Nucleus accumbens (tissue), 56 donors: ENCODE results near the gene RPS6KA3.
A peak's percentile ranks its signal among the peaks of the same experiment; 100 is the strongest.
"Not testable (repeated sequence)": the region's sequence is repeated elsewhere in the genome, so short reads cannot be mapped to it uniquely, and the experiment has no call there.

Experiments
- DNase-seq, 56 donors: peaks; one replicate each; lab custom pipeline; 2025; lab: John Stamatoyannopoulos, UW

RPS6KA3 gene

DNA sequence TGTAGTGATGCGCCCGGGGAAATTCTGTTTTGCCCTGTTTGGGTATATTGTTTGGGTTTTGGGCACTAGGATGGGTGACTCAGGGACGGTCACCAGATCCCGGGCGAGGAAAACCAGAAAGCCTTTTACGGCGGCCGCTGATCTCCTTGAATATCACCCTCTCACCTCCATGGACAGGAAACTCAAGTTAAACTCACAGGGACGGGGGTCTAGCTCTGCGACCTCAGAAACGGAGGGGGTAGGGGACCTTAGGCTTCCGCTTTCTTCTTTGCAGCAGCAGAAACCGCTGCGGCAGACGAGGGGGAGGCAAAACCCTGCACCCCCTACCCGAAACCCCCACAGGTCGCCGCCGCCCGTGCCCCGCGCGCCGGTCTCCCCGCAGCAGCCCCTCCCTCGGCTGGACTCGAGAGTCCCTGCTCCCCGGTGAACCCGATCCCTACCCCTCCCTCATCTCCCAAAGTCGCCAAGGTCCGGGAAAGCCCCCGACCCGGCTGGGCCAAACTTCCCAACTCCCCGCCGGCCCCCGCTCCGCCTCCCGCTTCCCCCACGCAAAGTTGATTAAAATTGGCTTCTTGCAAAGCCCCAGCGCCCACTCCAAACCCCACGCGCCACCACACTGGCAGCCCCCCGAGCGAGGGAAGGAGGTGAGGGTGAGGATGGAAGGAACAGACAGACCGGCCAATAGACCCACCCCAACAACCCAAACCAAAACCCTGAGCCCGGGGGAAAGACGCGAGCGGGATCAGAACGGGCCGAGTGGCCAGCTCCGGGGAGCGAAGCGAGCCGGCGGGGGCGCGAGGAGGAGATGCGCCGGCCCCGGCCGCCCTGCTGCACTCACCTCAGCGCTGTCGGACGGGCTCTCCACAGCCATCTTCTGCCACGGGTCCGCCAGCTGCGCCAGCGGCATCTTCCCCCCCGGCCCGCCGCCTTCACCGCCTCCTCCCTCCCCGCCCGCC, 705 bp downstream of the RPS6KA3 start:
- peak in 22 of 56 donors; percentile 0 to 34 (median 8) for DNase-seq

DNA sequence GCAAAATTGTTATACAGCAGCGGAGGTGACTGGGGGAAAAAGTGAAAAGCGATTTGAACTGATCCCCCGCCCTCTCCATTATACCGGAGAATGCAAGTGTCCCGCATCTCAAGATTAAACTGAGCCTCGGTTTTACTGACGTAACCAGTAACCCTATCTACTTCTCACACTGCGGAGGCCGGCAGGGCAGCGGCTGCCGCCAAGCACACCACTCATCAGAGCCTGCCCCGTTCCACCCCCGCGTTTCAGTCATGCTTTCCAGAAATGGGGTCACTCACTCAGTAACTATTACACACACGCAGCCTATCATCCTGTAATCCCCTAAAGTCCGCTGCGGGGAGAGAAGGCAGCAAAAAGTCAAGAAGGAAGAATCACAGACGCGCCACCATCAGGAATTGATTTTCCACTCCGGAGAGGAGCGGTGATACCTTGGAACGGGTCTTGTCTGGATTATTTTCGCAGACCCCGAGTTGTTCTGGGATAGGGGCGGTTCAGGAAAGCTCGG, 1.4 kb downstream of the RPS6KA3 start:
- peak in 28 of 56 donors; percentile 0 to 49 (median 8) for DNase-seq

- DNase-seq: no peak
Measured at GRCh38 chrX:20263474-20263873, 3.2 kb downstream of the RPS6KA3 start.

GRCh38 chrX:20260885-20261284, 5.8 kb downstream of the RPS6KA3 start:
- no peak for DNase-seq

- no peak for DNase-seq
Measured at GRCh38 chrX:20254712-20255299, 11.9 kb downstream of the RPS6KA3 start.

- DNase-seq: no peak
Measured at GRCh38 chrX:20253232-20253543, 13.5 kb downstream of the RPS6KA3 start.

DNA sequence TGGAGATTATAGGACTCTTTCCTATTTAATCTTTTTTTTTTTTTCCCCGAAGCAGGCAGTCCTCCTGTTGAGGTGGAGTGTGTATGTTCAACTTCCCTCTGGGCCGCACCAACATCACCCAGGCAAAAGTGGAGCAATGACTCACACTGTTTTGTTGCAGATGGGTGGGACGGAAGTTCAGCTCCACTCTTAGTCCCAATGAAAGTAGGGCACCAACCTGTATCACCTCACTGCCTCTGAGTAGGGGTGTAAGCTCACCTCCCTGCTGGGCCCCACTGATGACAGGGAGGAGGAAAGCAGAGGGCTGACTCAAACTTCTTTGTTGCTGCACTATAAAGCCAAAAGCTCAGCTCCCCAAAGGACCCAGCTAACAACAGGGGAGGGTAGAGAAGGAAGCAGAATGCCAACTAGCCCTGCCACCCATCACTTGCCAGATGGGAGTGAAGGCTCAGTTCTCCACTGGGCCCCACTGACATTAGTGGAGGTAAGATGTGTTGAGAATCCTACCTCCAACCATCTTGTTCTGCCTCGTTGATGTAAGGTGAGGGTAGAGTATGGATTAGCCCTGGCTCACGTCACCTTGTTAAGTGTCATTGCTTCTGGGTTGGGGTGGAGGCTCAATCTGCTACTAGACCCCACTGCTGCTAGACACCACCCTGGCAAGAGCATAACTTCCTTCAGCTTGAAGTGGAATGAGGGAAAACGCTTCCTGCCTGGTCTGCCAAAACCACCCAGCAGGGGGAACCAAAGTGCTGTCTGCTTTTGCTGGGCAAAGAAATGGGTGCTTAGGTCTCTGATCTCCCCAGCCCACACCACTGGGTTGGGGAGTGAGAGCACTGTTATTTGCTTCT, 14.1 kb downstream of the RPS6KA3 start:
- DNase-seq: peak in 16 of 56 donors; percentile 0 to 13 (median 1)

GRCh38 chrX:20251691-20252090, 15.0 kb downstream of the RPS6KA3 start:
- no peak for DNase-seq

DNA sequence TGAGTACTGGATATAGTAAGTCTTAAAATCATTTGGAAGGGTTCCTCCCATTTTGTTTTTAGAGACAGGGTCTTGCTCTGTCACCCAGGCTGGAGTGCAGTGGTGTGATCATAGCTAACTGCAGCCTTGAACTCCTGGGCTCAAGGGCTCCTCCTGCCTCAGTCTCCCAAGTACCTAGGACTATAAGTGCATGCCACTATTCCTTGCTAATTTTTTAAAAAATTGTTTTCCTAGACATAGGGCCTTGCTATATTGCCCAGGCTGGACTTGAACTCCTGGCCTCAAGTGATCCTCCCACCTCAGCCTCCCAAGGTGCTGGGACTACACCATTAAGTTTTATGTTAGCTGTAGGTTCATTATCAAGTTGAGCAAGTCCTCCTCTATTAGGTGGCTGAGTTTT, 16.6 kb downstream of the RPS6KA3 start:
- not testable (repeated sequence) for DNase-seq

- no peak for DNase-seq
Measured at GRCh38 chrX:20248592-20249192, 18.0 kb downstream of the RPS6KA3 start.

DNA sequence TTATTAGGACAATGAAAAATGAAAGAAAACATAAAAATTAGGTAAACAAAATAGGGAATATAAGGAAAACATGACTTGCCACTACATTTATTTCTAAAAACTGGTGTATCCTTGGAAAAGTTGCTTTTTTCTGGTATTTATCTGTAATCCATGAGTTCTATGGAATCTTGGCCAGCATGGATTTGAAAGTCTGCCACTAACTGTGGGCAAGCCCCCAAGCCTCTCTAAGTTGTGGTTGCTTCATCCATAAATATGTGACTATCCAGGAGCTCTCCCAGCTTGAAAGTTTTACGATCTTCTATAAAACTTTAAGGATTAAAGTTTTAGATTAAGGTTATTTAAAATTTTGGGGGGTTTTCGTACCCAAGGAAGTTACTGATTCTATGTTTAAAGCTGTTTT, 21.8 kb downstream of the RPS6KA3 start:
- DNase-seq: no peak

DNA sequence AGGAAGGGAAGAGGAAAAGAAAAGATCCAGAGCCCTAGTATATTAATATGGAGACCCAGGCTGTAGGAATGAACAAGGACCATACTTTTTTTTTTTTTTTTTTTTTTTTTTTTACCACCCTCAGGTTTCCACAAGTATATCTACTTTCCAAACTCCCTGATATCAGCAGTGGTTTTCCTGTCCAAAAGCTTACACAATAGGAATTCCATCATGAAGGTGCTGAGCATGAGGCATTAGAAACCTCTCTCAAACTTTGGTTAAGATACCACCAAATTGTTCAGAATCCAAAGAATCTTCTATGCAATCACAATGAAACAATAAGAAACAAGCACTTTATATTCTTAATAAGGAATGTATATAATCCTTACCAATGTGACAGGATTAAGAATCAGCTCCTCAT, 26.5 kb downstream of the RPS6KA3 start:
- DNase-seq: no peak

DNA sequence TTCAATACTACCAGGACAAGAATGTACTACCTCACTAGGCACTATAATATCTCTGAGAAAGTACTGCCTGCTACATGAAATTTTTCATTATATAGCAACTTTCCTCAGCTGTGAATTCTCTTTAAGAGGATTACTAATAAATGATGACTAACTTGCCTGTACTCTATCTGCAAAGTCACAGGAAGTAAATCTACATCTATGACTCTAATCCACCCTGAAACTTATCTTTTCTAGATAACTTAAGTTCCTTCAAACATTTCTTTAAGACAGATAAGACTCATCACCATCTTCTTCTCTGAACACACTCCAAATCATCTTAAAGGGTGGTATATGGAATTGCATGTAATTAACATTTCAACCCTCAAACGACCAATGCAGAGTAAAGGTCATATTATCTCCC, 28.8 kb downstream of the RPS6KA3 start:
- DNase-seq: no peak

DNA sequence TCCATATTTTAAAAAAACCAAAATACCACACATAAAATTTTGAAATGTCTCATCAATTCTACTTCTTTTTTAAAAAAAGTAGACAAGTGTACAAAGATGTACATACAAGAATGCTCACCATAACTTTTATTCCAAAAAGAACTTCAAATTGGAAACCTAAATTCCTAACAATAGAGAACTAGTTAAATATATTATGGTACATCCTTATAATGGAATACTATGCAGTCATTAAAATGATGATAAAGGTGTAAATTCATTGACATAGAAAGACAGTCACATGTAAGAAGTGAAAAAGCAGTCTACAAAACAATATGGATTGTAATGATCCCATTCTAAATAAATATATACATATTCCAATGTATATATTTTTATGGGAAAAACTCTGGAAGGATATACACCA, 31.0 kb downstream of the RPS6KA3 start:
- no peak for DNase-seq

DNA sequence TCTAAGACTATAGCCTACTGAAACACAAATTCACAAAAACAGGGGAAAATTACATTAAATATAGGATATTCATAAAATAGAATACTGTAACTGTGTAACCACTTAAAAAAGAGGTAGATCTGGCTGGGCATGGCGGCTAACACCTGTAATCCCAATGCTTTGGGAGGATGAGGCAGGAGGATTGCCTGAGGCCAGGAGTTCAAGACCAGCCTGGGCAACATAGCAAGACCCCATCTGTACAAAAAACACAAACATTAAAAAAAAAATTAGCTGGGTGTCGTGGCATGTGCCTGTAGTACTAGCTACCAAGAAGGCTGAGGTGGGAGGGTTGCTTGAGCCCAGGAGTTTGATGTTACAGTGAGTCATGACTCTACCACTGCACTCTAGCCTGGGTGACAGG, 33.4 kb downstream of the RPS6KA3 start:
- no peak for DNase-seq

DNA sequence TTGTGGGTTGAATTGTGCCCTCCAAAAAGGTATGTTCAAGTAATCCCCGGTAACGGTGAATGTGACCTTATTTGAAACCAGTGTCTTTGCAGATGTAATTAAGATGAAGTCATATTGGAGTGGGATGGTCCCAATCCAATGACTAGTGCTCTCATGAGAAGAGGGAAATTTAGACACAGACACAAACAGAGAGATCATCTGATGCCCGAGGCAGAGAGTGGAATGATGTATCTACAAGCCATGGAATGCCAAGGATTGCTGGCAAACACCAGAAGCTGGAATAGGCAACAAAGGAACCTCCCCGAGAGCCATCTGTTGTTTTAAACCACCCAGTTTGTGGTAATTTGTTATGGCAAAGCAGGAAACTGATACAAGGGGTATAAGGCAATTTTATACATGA, 35.1 kb downstream of the RPS6KA3 start:
- no peak for DNase-seq

DNA sequence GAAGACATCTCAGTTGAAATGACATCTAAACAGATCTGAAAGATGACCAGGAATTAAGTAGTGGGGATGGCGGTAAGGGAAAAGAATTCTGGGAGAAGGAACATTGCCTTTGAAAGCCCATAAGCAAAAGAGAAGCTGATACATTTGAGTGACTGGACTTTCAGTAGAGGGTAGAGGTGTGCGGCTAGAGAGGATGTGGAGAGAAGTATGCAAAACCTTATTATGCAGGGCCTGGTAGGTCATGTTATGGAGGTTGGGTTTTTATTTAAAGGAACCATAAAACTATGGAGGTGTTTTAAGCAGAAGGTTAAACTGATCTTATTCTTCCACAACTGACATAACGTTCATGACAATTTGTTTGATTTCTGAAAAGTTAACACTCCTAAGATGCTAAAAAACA, 36.3 kb downstream of the RPS6KA3 start:
- no peak for DNase-seq

- DNase-seq: no peak
Measured at GRCh38 chrX:20229155-20229554, 37.6 kb downstream of the RPS6KA3 start.

DNA sequence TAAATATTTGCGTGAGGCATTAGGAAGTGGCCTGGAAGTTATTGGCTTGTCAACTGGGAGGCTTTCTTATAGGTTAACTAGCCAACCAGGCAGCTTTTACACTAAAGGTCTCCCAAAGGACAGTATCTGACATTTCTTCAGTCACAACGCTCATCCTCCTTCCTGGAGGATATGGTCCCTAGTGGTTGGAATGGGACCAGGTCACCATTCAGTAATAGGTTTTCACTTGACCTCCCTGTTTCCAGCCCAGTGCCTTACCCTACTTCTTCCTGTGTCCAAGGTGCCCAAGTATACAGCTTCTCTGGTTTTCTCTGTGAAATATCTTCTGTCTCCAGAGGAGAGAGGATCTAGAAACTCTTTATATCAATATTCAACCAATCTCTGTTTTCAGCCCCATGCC, 38.5 kb downstream of the RPS6KA3 start:
- DNase-seq: no peak

- no peak for DNase-seq
Measured at GRCh38 chrX:20227116-20227515, 39.6 kb downstream of the RPS6KA3 start.

GRCh38 chrX:20225488-20225833, 41.2 kb downstream of the RPS6KA3 start:
- no peak for DNase-seq
